ENCODE measurements around the gene FBXW5. TPM values are rescaled to one million over a fixed set of nuclear protein-coding genes. Genes with fewer than 3 reads are reported as not detected.

FBXW5 gene
- total and polyA plus RNA-seq, 10 of the 15 experiments (the other 5 are each of a cell fraction or from before 2014, with no cell fraction given), result 0.21 to 97.3 (median 44.5) TPM

- H3K9me3 ChIP-seq (replicated peaks; ENCODE audit: control insufficient read depth, insufficient read depth, low read length), result no peaks in the 10 kb centered on the region
- no peak overlapping the region for H3K9ac ChIP-seq (ENCODE audit: control insufficient read depth, insufficient read depth, low read length)
- FAIRE-seq (no peak), DNase-seq (ENCODE audit: low read depth, low spot score) (no peak), ATAC-seq (peak; percentile 48)
- H3K4me2 ChIP-seq (ENCODE audit: control insufficient read depth, insufficient read depth), result no peak overlapping the region
- H4K20me1 ChIP-seq (ENCODE audit: control insufficient read depth, insufficient read depth), result no peaks in the 10 kb centered on the region
- ChIA-PET RAD21 (ENCODE audit: unreplicated experiment) (no interaction called here), POLR2A (no interaction called here), SMC1A (ENCODE audit: uncharacterized antibody, unreplicated experiment) (no interaction called here), CTCF (interaction anchor here (0.7 kb wide), 1 partner anchor 84 kb away, joined by 3 read pairs; the partner anchor contains the start of gene AJM1)
- H3K27me3 ChIP-seq (replicated peaks in 1 of 2; ENCODE audit: control insufficient read depth in 2 of 2, insufficient read depth in 2 of 2, low read length in 1 of 2), result no peaks in the 10 kb centered on the region
- H3K4me3 ChIP-seq, result no peak overlapping the region
- H3K27ac ChIP-seq (ENCODE audit: control insufficient read depth, insufficient read depth), result no peak overlapping the region
- 85% methylated on average over 9 of the region's 9 CpGs for WGBS (ENCODE audit: insufficient coverage, insufficient replicate concordance, low lambda C conversion rate, missing lambda C conversion rate)
- no peak overlapping the region for H2AFZ ChIP-seq (ENCODE audit: control insufficient read depth, low read depth, low read length)
- H3K79me2 ChIP-seq (ENCODE audit: control insufficient read depth, insufficient read depth, low read length), result no peaks in the 10 kb centered on the region
- intact Hi-C loops (cut with micrococcal nuclease; ENCODE audit: unreplicated experiment), result no loop called here
- in situ Hi-C loops (cut with MboI), result no loop called here
- no peaks in the 10 kb centered on the region for H3K4me1 ChIP-seq (ENCODE audit: control insufficient read depth, insufficient read depth, low read length)
- BruUV-seq (replicated peaks), result no TSS peak
- H3K36me3 ChIP-seq (ENCODE audit: control insufficient read depth in 2 of 2, insufficient read depth in 2 of 2, low read length in 1 of 2), result peaks cover 23 to 25% of the 10 kb centered on the region in 2 experiments
- TF ChIP-seq MAX (IDR thresholded peaks at IDR 0.05; ENCODE audit: low read depth, low read length) (no peak), SMC3 (IDR thresholded peaks at IDR 0.05; ENCODE audit: borderline replicate concordance, low read length) (no peak), CTCF (IDR thresholded peaks at IDR 0.05 in 2 of 3, conservative IDR thresholded peaks at IDR 0.05 in 1 of 3; ENCODE audit: control insufficient read depth in 2 of 3, extremely low read depth in 1 of 3, insufficient read depth in 1 of 3, low read depth in 3 of 3, low read length in 3 of 3) (peak in 2 of 3 experiments; percentile 3 to 7; a peak in 2 of 6 replicates)
Observed at GRCh38 chr9:136926154-136926704, 18.3 kb downstream of the FBXW5 start.
